DOHH2 (cell line): Measurements from ENCODE around the gene GDF9.

Experiments
- EZH2phosphoT487 ChIP-seq: fragments of 200-600 bp; sonication (generic); IDR thresholded peaks from 2 replicates; pipeline ENCODE4 v1.6.1; 2017; ENCODE audit warnings: borderline replicate concordance, mild to moderate bottlenecking, antibody characterized with exemption, low read length, moderate library complexity, mixed read lengths
- TF ChIP-seq, protein P1 (sequence below): fragments of 200-600 bp; sonication (generic); IDR thresholded peaks from one replicate; pipeline ENCODE4 v1.5.1; 2014; ENCODE audit warnings: antibody characterized with exemption, mild to moderate bottlenecking, low read depth, low read length; ENCODE audit not compliant: poor library complexity, severe bottlenecking

DNA sequence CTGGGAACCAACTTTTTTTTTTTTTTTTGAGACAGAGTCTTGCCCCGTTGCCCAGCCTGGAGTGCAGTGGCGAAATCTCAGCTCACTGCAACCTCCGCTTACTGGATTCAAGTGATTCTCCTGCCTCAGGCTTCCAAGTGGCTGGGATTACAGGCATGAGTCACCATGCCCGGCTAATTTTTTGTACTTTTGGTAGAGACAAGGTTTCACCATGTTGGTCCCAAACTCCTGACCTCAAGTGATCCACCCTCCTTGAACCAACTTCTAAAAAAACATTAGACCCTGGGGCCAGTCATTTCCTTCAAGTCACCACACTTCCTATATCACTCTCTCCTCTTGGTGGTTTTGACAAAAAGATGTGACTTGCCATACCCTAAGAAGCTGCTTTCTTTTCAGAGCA is 25.0 kb downstream of the GDF9 start:
- TF ChIP-seq, protein P1, sequence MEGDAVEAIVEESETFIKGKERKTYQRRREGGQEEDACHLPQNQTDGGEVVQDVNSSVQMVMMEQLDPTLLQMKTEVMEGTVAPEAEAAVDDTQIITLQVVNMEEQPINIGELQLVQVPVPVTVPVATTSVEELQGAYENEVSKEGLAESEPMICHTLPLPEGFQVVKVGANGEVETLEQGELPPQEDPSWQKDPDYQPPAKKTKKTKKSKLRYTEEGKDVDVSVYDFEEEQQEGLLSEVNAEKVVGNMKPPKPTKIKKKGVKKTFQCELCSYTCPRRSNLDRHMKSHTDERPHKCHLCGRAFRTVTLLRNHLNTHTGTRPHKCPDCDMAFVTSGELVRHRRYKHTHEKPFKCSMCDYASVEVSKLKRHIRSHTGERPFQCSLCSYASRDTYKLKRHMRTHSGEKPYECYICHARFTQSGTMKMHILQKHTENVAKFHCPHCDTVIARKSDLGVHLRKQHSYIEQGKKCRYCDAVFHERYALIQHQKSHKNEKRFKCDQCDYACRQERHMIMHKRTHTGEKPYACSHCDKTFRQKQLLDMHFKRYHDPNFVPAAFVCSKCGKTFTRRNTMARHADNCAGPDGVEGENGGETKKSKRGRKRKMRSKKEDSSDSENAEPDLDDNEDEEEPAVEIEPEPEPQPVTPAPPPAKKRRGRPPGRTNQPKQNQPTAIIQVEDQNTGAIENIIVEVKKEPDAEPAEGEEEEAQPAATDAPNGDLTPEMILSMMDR = no peak
- TF ChIP-seq EZH2phosphoT487 = no peak
